Calu3 (cell line): ENCODE results near the gene TMEM35B. TPM values are rescaled to one million over a fixed set of nuclear protein-coding genes. Genes with fewer than 3 reads are reported as not detected.
A peak's percentile ranks its signal among the peaks of the same experiment; 100 is the strongest.

ENCODE experiments used
- BruUV-seq: library from RNA; stranded (reverse); fragments of 400-500 nt; replicated peaks from 2 replicates; lab custom pipeline; 2021; lab: Mats Ljungman, UMichigan
- CTCF ChIA-PET: fragments of 300-600 bp; sonication (Branson Sonifier 250); formaldehyde crosslinking; loops from one replicate; lab custom pipeline; 2022; ENCODE audit warnings: antibody characterized with exemption; lab: Charles Lee
- DNase-seq: peaks from one replicate; pipeline ENCODE4 v3.0.0; 2022
- H3K27ac Mint-ChIP-seq: one replicate; pipeline ENCODE4 v1.8.0; 2022; ENCODE audit warnings: mixed read lengths; ENCODE audit not compliant: unreplicated experiment
- H3K27me3 Mint-ChIP-seq: one replicate; pipeline ENCODE4 v1.8.0; 2022; ENCODE audit warnings: mixed read lengths; ENCODE audit not compliant: unreplicated experiment
- H3K36me3 Mint-ChIP-seq: one replicate; pipeline ENCODE4 v1.8.0; 2022; ENCODE audit warnings: mild to moderate bottlenecking, moderate library complexity, mixed read lengths; ENCODE audit not compliant: insufficient read depth, unreplicated experiment
- H3K4me1 Mint-ChIP-seq: one replicate; pipeline ENCODE4 v1.8.0; 2022; ENCODE audit warnings: mild to moderate bottlenecking, low read depth, mixed read lengths; ENCODE audit not compliant: unreplicated experiment
- H3K4me3 Mint-ChIP-seq: one replicate; pipeline ENCODE4 v1.8.0; 2022; ENCODE audit warnings: mild to moderate bottlenecking, low read depth, moderate library complexity, mixed read lengths; ENCODE audit not compliant: unreplicated experiment
- H3K9me3 Mint-ChIP-seq: one replicate; pipeline ENCODE4 v1.8.0; 2022; ENCODE audit warnings: low read depth, mixed read lengths; ENCODE audit not compliant: unreplicated experiment
- CTCF ChIP-seq: fragments of 200-600 bp; IDR thresholded peaks from one replicate; pipeline ENCODE4 v1.8.0; 2022; ENCODE audit warnings: antibody characterized with exemption; ENCODE audit not compliant: unreplicated experiment
- intact Hi-C: fragments of 100-400 bp; cut with micrococcal nuclease; formaldehyde crosslinking; loops from one replicate; pipeline ENCODE4 v1.10.0; 2022; ENCODE audit not compliant: unreplicated experiment
- total RNA-seq: library from RNA; stranded (reverse); gene quantifications from 2 replicates; pipeline ENCODE4 v1.2.3, GENCODE V29; 2022

TMEM35B gene
- total RNA-seq, 1 experiment from 2014 or later = 27.6 TPM

DNA sequence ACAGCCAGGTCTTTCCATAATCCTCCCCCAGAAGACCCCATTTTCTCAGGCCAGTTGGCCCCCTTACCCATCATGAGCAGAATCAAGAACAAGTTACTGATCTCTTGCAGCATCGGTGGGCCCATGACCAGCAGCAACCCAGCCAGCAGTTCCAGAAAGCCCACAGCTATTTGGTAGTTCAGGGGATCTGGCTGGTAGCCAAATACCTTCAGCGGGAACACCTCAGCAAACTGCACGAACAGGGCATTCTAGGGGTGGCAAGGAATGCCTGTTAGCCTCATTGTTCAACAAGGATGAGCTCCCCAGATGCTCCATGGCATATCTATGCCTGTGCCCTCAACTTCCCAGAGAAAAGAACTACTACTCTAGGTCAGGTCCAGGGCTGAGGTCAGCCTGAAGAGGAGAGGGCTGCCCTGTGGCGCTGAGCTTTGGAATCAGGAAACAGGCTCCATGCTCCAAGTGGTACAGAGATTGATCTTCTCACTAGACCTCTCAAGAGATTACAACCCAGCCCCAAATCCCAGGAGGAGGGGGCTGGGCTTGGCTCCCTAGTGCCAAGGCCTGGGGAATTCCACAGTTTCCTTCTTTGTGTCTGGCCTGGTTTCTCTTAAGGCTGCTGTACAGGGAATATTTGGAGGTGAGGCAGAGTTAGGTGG, 1.3 kb downstream of the TMEM35B start:
- BruUV-seq = no TSS peak
- CTCF ChIA-PET = interaction anchor here (0.6 to 0.7 kb wide), 2 partner anchors 150 to 812 kb away, joined by 4 to 6 read pairs; no protein-coding TSS in a partner anchor
- peaks cover 25% of the 10 kb centered on the region for H3K36me3 Mint-ChIP-seq
- no peaks in the 10 kb centered on the region for H3K9me3 Mint-ChIP-seq
- peak overlapping the region; percentile 79 for H3K27ac Mint-ChIP-seq
- DNase-seq = peak; percentile 29
- H3K27me3 Mint-ChIP-seq = no peaks in the 10 kb centered on the region
- TF ChIP-seq CTCF = no peak
- peak overlapping the region; percentile 86 for H3K4me3 Mint-ChIP-seq
- peaks cover 8% of the 10 kb centered on the region for H3K4me1 Mint-ChIP-seq
- intact Hi-C loops = loop anchor here (5.0 to 10.0 kb wide), 2 partner anchors 129 to 197 kb away; partner anchors contain the start of gene SMIM12

DNA sequence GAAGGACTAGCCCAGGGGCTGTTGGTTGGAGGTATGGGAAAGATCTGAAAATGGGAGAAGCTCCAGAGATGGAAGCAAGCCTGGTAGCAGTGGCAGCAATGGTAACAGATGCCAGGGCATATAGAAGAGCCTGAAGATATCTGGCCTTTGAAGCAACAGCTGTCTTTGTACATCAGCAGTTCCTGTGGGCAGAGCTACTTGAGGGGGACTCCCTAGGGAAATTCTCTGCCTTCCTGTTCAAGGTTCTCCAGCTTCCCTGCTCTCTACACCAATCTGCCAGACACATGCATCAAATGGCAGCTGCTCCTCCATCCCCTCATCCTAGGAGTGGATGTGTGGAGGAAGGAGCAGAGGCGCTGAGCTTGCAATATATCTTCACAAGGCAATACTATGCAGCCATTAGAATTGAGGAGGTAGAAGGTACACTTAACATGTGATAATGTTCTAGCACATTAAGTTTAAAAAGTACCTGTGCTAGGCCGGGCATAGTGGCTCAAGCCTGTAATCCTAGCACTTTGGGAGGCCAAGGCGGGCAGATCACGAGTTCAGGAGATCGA, 2.2 kb downstream of the TMEM35B start:
- Mint-ChIP-seq H3K4me1 (peaks cover 8% of the 10 kb centered on the region), H3K27ac (no peak overlapping the region), H3K4me3 (no peak overlapping the region), H3K27me3 (no peaks in the 10 kb centered on the region), H3K9me3 (no peaks in the 10 kb centered on the region), H3K36me3 (peaks cover 25% of the 10 kb centered on the region)
- BruUV-seq = no TSS peak
- CTCF ChIA-PET = interaction anchor here (0.6 kb wide), 2 partner anchors 96 to 490 kb away, joined by 4 to 7 read pairs; partner anchors contain the start of gene ZMYM1
- TF ChIP-seq CTCF = no peak
- no peak for DNase-seq
- intact Hi-C loops = loop anchor here (5.0 to 10.0 kb wide), 2 partner anchors 128 to 196 kb away; partner anchors contain the start of gene SMIM12

DNA sequence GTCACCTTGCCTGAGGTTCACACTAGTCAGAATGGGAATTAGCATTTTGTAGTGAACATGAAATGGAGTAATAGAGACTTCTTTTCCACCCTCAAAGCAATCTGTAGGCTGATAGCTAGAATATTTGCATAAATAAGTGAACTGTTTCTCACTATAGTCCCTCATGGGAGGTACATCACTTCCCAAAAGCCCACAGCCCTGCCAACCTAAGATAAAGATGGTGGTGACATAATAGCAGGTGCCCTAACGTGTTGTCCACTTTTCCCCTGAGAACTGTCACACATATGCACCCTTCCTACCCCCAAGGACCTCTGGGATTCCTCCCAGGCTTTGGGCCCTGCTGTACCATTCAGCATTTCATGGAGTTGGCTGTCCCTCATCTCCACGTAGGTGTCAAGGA, 4.4 kb downstream of the TMEM35B start:
- DNase-seq = no peak
- H3K27ac Mint-ChIP-seq = no peak overlapping the region

GRCh38 chr1:34978921-34979320, 6.2 kb downstream of the TMEM35B start:
- CTCF ChIA-PET = no interaction called here
- DNase-seq = no peak
- intact Hi-C loops = no loop called here
- BruUV-seq = no TSS peak
- Mint-ChIP-seq H3K4me3 (no peak overlapping the region), H3K27me3 (no peaks in the 10 kb centered on the region), H3K36me3 (peaks cover 7% of the 10 kb centered on the region), H3K9me3 (no peaks in the 10 kb centered on the region), H3K4me1 (peaks cover 7% of the 10 kb centered on the region), H3K27ac (no peak overlapping the region)
- no peak for TF ChIP-seq CTCF

More for the DNA sequence above, 4.4 kb downstream of the TMEM35B start:
- Mint-ChIP-seq H3K36me3 (peaks cover 17% of the 10 kb centered on the region), H3K4me3 (no peak overlapping the region), H3K9me3 (no peaks in the 10 kb centered on the region), H3K27me3 (no peaks in the 10 kb centered on the region), H3K4me1 (peaks cover 8% of the 10 kb centered on the region)
- intact Hi-C loops = loop anchor here (5.0 to 10.0 kb wide), 2 partner anchors 126 to 193 kb away; partner anchors contain the start of gene SMIM12
- TF ChIP-seq CTCF = no peak
- no TSS peak for BruUV-seq
- CTCF ChIA-PET = interaction anchor here (0.6 kb wide), 1 partner anchor 218 kb away, joined by 4 read pairs; no protein-coding TSS in a partner anchor
